HUES6 (cell line): ENCODE data around the gene RNF31.

Experiments used
- H3K27ac ChIP-seq: 2 replicates; pipeline ENCODE4 v1.7.0; 2013; ENCODE audit warnings: low read depth, mild to moderate bottlenecking, low read length, inconsistent platforms
- H3K27me3 ChIP-seq: 2 replicates; pipeline ENCODE4 v1.6.1; 2013; ENCODE audit warnings: low read length; ENCODE audit not compliant: control insufficient read depth, insufficient read depth
- H3K36me3 ChIP-seq: 2 replicates; pipeline ENCODE4 v1.6.1; 2013; ENCODE audit warnings: low read length; ENCODE audit not compliant: control insufficient read depth, insufficient read depth
- H3K4me1 ChIP-seq: 2 replicates; pipeline ENCODE4 v1.6.1; 2013; ENCODE audit warnings: low read length; ENCODE audit not compliant: control insufficient read depth, insufficient read depth
- H3K4me3 ChIP-seq: 2 replicates; pipeline ENCODE4 v1.5.1; 2013; ENCODE audit warnings: low read depth, low read length
- H3K9ac ChIP-seq: one replicate; pipeline ENCODE4 v1.6.1; 2013; ENCODE audit warnings: mild to moderate bottlenecking, low read length
- H3K9me3 ChIP-seq: 2 replicates; pipeline ENCODE4 v1.6.1; 2013; ENCODE audit warnings: low read depth, low read length; ENCODE audit not compliant: control insufficient read depth, insufficient read depth

RNF31 gene

GRCh38 chr14:24150993-24151392 is 3.7 kb downstream of the RNF31 start:
- no peak overlapping the region for H3K27ac ChIP-seq
- no peaks in the 10 kb centered on the region for H3K9me3 ChIP-seq
- H3K9ac ChIP-seq, result no peak overlapping the region
- H3K27me3 ChIP-seq, result no peaks in the 10 kb centered on the region
- H3K4me3 ChIP-seq, result no peak overlapping the region
- H3K36me3 ChIP-seq, result peaks cover 54% of the 10 kb centered on the region
- peaks cover 8% of the 10 kb centered on the region; the same call in 1 of the 2 replicates for H3K4me1 ChIP-seq

- Histone ChIP-seq H3K9me3 (no peaks in the 10 kb centered on the region), H3K4me3 (no peak overlapping the region), H3K27ac (no peak overlapping the region), H3K9ac (no peak overlapping the region), H3K36me3 (peaks cover 55% of the 10 kb centered on the region), H3K27me3 (no peaks in the 10 kb centered on the region), H3K4me1 (peaks cover 8% of the 10 kb centered on the region; the same call in 1 of the 2 replicates)
These were observed 4.2 kb downstream of the RNF31 start for GRCh38 chr14:24151404-24152080.

GRCh38 chr14:24155100-24155499 is 7.8 kb downstream of the RNF31 start:
- peaks cover 71% of the 10 kb centered on the region for H3K36me3 ChIP-seq
- H3K4me1 ChIP-seq, result no peaks in the 10 kb centered on the region
- H3K9ac ChIP-seq, result no peak overlapping the region
- H3K27me3 ChIP-seq, result no peaks in the 10 kb centered on the region
- no peak overlapping the region for H3K4me3 ChIP-seq
- no peaks in the 10 kb centered on the region for H3K9me3 ChIP-seq
- H3K27ac ChIP-seq, result no peak overlapping the region

GRCh38 chr14:24156840-24157239 is 9.5 kb downstream of the RNF31 start:
- Histone ChIP-seq H3K27me3 (no peaks in the 10 kb centered on the region), H3K9me3 (no peaks in the 10 kb centered on the region), H3K4me1 (peaks cover 11% of the 10 kb centered on the region), H3K9ac (no peak overlapping the region), H3K4me3 (no peak overlapping the region), H3K27ac (no peak overlapping the region), H3K36me3 (peaks cover 61% of the 10 kb centered on the region)

- H3K9me3 ChIP-seq, result no peaks in the 10 kb centered on the region
- H3K4me3 ChIP-seq, result no peak overlapping the region
- H3K36me3 ChIP-seq, result peaks cover 60% of the 10 kb centered on the region
- no peaks in the 10 kb centered on the region for H3K27me3 ChIP-seq
- H3K9ac ChIP-seq, result no peak overlapping the region
- H3K4me1 ChIP-seq, result peaks cover 12% of the 10 kb centered on the region
- no peak overlapping the region for H3K27ac ChIP-seq
These were observed 10.0 kb downstream of the RNF31 start for GRCh38 chr14:24157331-24157730.

GRCh38 chr14:24159777-24160498 is 12.6 kb downstream of the RNF31 start:
- Histone ChIP-seq H3K9ac (no peak overlapping the region), H3K27me3 (no peaks in the 10 kb centered on the region), H3K36me3 (peaks cover 69% of the 10 kb centered on the region), H3K27ac (no peak overlapping the region), H3K4me3 (no peak overlapping the region), H3K9me3 (no peaks in the 10 kb centered on the region), H3K4me1 (peaks cover 12% of the 10 kb centered on the region)

GRCh38 chr14:24160499-24160849 is 13.2 kb downstream of the RNF31 start:
- Histone ChIP-seq H3K36me3 (peaks cover 69% of the 10 kb centered on the region), H3K9ac (no peak overlapping the region), H3K9me3 (no peaks in the 10 kb centered on the region), H3K27ac (no peak overlapping the region), H3K4me1 (peaks cover 12% of the 10 kb centered on the region), H3K4me3 (no peak overlapping the region), H3K27me3 (no peaks in the 10 kb centered on the region)

- H3K4me1 ChIP-seq, result peaks cover 12% of the 10 kb centered on the region
- peak within 1 kb of the TSS; percentile 54 for H3K9ac ChIP-seq
- peak within 1 kb of the TSS; percentile 58 for H3K4me3 ChIP-seq
- no peaks in the 10 kb centered on the region for H3K27me3 ChIP-seq
- H3K36me3 ChIP-seq, result peaks cover 69% of the 10 kb centered on the region
- no peak within 1 kb of the TSS; the same call in 1 of the 2 replicates for H3K27ac ChIP-seq
- H3K9me3 ChIP-seq, result no peaks in the 10 kb centered on the region
These were observed 13.8 kb downstream of the RNF31 start, which contains the start of gene IRF9 for GRCh38 chr14:24160850-24161804. IRF9 (plus strand) TSS chr14:24161265; CDS start chr14:24162145, 880 bp downstream.

GRCh38 chr14:24162093-24162492 is 14.8 kb downstream of the RNF31 start:
- H3K27ac ChIP-seq, result no peak overlapping the region

GRCh38 chr14:24164518-24164991 is 17.3 kb downstream of the RNF31 start:
- no peaks in the 10 kb centered on the region for H3K27me3 ChIP-seq
- no peaks in the 10 kb centered on the region for H3K9me3 ChIP-seq
- H3K4me3 ChIP-seq, result no peak overlapping the region
- peaks cover 58% of the 10 kb centered on the region for H3K36me3 ChIP-seq
- H3K9ac ChIP-seq, result no peak overlapping the region
- H3K4me1 ChIP-seq, result peaks cover 12% of the 10 kb centered on the region
- H3K27ac ChIP-seq, result no peak overlapping the region

More at GRCh38 chr14:24162093-24162492, 14.8 kb downstream of the RNF31 start:
- peaks cover 12% of the 10 kb centered on the region for H3K4me1 ChIP-seq
- no peaks in the 10 kb centered on the region for H3K27me3 ChIP-seq
- peaks cover 69% of the 10 kb centered on the region for H3K36me3 ChIP-seq
- H3K9ac ChIP-seq, result peak overlapping the region; percentile 45
- H3K4me3 ChIP-seq, result peak overlapping the region; percentile 58; the same call in 1 of the 2 replicates
- no peaks in the 10 kb centered on the region for H3K9me3 ChIP-seq
